ENCODE data around the gene ANKRD23. TPM values are rescaled to one million over a fixed set of nuclear protein-coding genes. Genes with fewer than 3 reads are reported as not detected.

Gene ANKRD23
- total and polyA plus RNA-seq, 2 experiments from 2014 or later = 1.8 to 4.4 TPM

GRCh38 chr2:96856776-96857666 is 13.2 kb upstream of the ANKRD23 start:
- Histone ChIP-seq H3K4me2 (peak overlapping the region; percentile 99), H3K4me3 (peak overlapping the region; percentile 72), H4K20me1 (ENCODE audit: insufficient read depth, poor library complexity, severe bottlenecking) (peaks cover 16% of the 10 kb centered on the region), H3K36me3 (replicated peaks; ENCODE audit: insufficient read depth, low read depth) (no peaks in the 10 kb centered on the region), H3K27ac (peak overlapping the region; percentile 72), H3K9me2 (replicated peaks; ENCODE audit: insufficient read depth) (no peaks in the 10 kb centered on the region), H2AFZ (peak overlapping the region; percentile 79), H3K9me3 (ENCODE audit: low read depth) (no peaks in the 10 kb centered on the region), H3K27me3 (no peaks in the 10 kb centered on the region), H3K79me2 (peaks cover 44% of the 10 kb centered on the region), H3K4me1 (ENCODE audit: insufficient read depth) (peaks cover 27% of the 10 kb centered on the region)
- WGBS (ENCODE audit: low lambda C conversion rate, missing lambda C conversion rate) = 24% methylated on average over 27 of the region's 27 CpGs
- TF ChIP-seq CTCF (IDR thresholded peaks at IDR 0.05; ENCODE audit: poor library complexity) (no peak), EZH2phosphoT487 (IDR thresholded peaks at IDR 0.05; ENCODE audit: low read depth, severe bottlenecking, unreplicated experiment) (no peak), EZH2 (IDR thresholded peaks at IDR 0.05; ENCODE audit: borderline replicate concordance) (no peak)
- no peak for DNase-seq (ENCODE audit: low spot score)

GRCh38 chr2:96853321-96853720 is 9.5 kb upstream of the ANKRD23 start:
- H3K9me2 ChIP-seq (replicated peaks; ENCODE audit: insufficient read depth) = no peaks in the 10 kb centered on the region
- peaks cover 10% of the 10 kb centered on the region for H3K4me1 ChIP-seq (ENCODE audit: insufficient read depth)
- H3K27me3 ChIP-seq = no peaks in the 10 kb centered on the region
- H3K79me2 ChIP-seq = peaks cover 37% of the 10 kb centered on the region
- H3K27ac ChIP-seq = no peak overlapping the region
- H3K36me3 ChIP-seq (replicated peaks; ENCODE audit: insufficient read depth, low read depth) = no peaks in the 10 kb centered on the region
- no peak for DNase-seq (ENCODE audit: low spot score)
- no peak overlapping the region for H3K4me2 ChIP-seq
- TF ChIP-seq CTCF (IDR thresholded peaks at IDR 0.05; ENCODE audit: poor library complexity) (no peak), EZH2 (IDR thresholded peaks at IDR 0.05; ENCODE audit: borderline replicate concordance) (no peak), EZH2phosphoT487 (IDR thresholded peaks at IDR 0.05; ENCODE audit: low read depth, severe bottlenecking, unreplicated experiment) (no peak)
- H3K4me3 ChIP-seq = no peak overlapping the region
- H3K9me3 ChIP-seq (ENCODE audit: low read depth) = no peaks in the 10 kb centered on the region
- 98% methylated on average over 15 of the region's 15 CpGs for WGBS (ENCODE audit: low lambda C conversion rate, missing lambda C conversion rate)
- H2AFZ ChIP-seq = no peak overlapping the region
- peaks cover 3% of the 10 kb centered on the region for H4K20me1 ChIP-seq (ENCODE audit: insufficient read depth, poor library complexity, severe bottlenecking)

DNA sequence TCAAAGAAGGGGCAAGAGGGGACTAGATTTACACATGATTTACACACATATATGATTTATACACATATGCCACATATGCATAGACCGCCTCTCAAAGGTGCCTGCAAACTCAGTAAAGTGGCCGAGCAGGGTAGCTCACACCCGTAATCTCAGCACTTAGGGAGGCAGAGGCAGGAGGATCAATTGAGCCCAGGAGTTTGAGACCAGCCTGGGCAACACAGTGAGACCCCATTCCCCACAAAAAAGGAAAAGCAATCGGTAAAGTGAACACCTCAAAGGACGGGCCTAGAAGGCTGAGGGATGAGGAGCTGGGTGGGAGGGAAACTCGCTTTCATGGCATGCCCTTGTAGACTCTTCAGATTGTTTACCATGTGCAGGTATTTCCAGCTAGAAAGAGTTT is 8.8 kb upstream of the ANKRD23 start:
- Histone ChIP-seq H3K4me2 (no peak overlapping the region), H3K9me2 (replicated peaks; ENCODE audit: insufficient read depth) (no peaks in the 10 kb centered on the region), H3K27me3 (no peaks in the 10 kb centered on the region), H3K4me3 (no peak overlapping the region), H3K9me3 (ENCODE audit: low read depth) (no peaks in the 10 kb centered on the region), H3K4me1 (ENCODE audit: insufficient read depth) (peaks cover 10% of the 10 kb centered on the region), H3K36me3 (replicated peaks; ENCODE audit: insufficient read depth, low read depth) (no peaks in the 10 kb centered on the region), H3K27ac (no peak overlapping the region), H3K79me2 (peaks cover 37% of the 10 kb centered on the region), H2AFZ (no peak overlapping the region), H4K20me1 (ENCODE audit: insufficient read depth, poor library complexity, severe bottlenecking) (peaks cover 3% of the 10 kb centered on the region)
- DNase-seq (ENCODE audit: low spot score) = no peak
- WGBS (ENCODE audit: low lambda C conversion rate, missing lambda C conversion rate) = 99% methylated on average over 6 of the region's 6 CpGs
- no peak for TF ChIP-seq CTCF (IDR thresholded peaks at IDR 0.05; ENCODE audit: poor library complexity)
- TF ChIP-seq EZH2phosphoT487 (IDR thresholded peaks at IDR 0.05; ENCODE audit: low read depth, severe bottlenecking, unreplicated experiment) = no peak
- TF ChIP-seq EZH2 (IDR thresholded peaks at IDR 0.05; ENCODE audit: borderline replicate concordance) = no peak

Measured in hepatocyte (in vitro differentiated cells).